Omental fat pad (tissue), 4 donors: ENCODE measurements around the gene TNRC6A. TPM values are rescaled to one million over a fixed set of nuclear protein-coding genes. Genes with fewer than 3 reads are reported as not detected.

Experiments
- ATAC-seq: fragments of 150-250 bp; one replicate; pipeline ENCODE4 v1.9.1; 2016; ENCODE audit warnings: mild to moderate bottlenecking, moderate library complexity; ENCODE audit not compliant: low FRiP score
- DNase-seq: peaks from one replicate; pipeline ENCODE4 v3.0.0-alpha.2; 2019; ENCODE audit warnings: low spot score
- total RNA-seq, 4 donors: library from RNA; depleted of rRNA; stranded (reverse); fragments of >200 nt; gene quantifications; one replicate each; pipeline ENCODE4 v1.1.0, GENCODE V29; 2016
- TF ChIP-seq, protein P1 (sequence below), 3 donors: fragments of 450-650 bp; IDR thresholded peaks; one replicate each; pipeline ENCODE4 v1.5.1; 2016 to 2017; ENCODE audit warnings: antibody characterized with exemption in 3 of 3, mild to moderate bottlenecking in 3 of 3, moderate library complexity in 2 of 3

TNRC6A gene
- total RNA-seq = 10 to 100 TPM; 30.7 to 89.5 (median 53.0) TPM

DNA sequence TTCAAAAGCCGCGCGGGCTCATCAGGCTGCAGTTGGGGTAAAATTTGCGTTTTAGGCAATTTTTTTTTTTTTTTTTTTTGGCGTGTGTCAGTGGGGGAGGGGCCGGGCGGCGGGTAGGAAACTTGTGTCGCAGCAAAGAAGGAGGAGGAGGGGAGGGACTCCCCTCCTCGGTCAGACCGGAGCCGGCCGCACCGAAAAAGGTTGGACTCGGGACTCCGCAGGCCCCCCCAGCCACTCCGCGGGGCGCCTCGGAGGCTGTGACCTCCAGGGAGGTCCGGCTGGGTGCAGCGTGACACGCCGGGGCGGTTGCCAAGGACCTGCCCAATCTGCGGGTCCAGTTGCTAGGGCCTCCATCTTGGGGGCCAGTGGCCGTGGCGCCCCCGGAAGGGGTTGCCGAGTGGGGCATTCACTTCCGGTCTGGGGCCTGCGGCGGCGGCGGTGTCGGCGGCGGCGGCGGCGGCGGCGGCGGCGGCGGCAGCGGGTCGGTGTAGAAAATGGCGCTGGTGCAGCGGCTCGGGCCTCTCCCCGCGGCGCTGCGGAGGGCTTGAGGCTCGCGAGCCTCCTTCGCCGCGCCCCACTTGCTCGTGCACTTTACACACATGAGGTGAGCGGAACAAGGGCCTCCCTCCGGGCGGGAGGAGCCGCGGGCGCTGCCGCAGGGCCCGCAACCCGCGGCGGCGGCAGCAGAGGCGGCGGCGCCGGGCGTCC, at the start of gene TNRC6A:
TNRC6A (plus strand) TSS at position 409 of the 708 bp plus-strand sequence; CDS start at position 600, 191 bp downstream.
- ATAC-seq (peak; percentile 94), DNase-seq (peak; percentile 73)
- TF ChIP-seq, protein P1, sequence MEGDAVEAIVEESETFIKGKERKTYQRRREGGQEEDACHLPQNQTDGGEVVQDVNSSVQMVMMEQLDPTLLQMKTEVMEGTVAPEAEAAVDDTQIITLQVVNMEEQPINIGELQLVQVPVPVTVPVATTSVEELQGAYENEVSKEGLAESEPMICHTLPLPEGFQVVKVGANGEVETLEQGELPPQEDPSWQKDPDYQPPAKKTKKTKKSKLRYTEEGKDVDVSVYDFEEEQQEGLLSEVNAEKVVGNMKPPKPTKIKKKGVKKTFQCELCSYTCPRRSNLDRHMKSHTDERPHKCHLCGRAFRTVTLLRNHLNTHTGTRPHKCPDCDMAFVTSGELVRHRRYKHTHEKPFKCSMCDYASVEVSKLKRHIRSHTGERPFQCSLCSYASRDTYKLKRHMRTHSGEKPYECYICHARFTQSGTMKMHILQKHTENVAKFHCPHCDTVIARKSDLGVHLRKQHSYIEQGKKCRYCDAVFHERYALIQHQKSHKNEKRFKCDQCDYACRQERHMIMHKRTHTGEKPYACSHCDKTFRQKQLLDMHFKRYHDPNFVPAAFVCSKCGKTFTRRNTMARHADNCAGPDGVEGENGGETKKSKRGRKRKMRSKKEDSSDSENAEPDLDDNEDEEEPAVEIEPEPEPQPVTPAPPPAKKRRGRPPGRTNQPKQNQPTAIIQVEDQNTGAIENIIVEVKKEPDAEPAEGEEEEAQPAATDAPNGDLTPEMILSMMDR (IDR thresholded peaks at IDR 0.05) = no peak

DNA sequence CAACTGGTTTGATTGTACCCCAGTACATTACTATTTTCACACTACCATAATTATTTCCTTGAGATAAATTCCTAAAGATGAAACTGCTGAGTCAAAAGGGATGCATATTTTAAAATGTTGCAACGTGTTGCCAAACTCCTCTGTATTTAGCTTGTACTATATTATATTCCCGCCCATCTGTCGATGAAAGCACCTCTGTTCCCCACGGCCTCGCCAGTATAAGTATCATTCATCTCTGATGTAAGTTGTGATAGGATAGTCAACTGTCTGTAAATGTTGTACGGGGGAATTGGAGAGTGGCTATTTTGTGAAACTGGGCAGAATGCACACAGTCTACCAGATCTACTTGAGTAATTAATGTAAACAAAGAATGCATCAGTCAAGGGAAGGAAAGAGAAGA, 47.7 kb upstream of the TNRC6A start:
- no peak for DNase-seq
- TF ChIP-seq, protein P1 (IDR thresholded peaks at IDR 0.05) = no peak
- no peak for ATAC-seq

DNA sequence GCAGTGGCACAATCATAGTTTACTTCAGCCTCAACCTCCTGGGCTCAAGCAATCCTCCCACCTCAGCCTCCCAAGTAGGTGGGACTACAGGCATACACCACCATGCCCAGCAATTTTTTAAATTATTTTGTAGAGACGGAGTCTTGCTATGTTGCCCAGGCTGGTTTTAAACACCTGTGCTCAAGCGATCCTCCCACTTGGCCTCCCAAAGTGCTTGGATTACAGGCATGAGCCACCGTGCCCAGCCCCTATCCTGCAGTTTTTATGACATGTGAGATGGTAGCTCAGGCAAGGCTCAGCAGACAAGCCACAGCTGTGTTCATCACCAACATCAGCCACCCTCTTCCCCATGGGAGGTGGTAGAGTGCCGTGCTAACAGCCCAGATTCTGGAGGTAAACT, 46.2 kb upstream of the TNRC6A start:
- no peak for DNase-seq
- TF ChIP-seq, protein P1 (IDR thresholded peaks at IDR 0.05) = no peak
- ATAC-seq = no peak

DNA sequence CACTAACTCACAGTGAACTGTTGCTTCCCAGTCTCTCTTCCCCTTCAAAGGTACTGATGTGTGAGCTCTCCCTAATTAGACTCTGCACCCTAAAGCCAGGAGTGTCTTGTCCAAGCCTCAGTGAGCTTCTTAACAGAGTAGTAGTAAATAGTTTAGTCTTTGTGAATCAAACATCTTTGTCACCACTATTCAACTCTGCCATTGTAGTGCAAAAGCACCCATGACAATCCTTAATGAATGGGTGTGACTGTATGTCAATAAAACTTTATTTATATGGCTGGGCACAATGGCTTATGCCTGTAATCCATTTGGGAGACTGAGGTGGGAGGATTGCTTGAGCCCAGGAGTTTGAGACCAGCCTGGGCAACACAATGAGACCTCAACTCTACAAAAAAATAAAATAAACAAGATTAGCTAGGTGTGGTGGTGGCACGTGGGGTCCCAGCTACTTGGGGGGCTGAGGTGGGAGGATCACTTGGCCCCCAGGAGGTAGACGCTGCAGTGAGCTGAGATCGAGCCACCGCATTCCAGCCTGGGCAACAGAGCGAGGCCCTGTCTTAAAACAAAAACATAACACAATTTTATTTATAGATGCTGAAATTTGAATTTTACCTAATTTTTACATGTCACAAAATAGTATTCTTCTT, 45.5 kb upstream of the TNRC6A start:
- ATAC-seq = no peak
- no peak for DNase-seq
- TF ChIP-seq, protein P1 (IDR thresholded peaks at IDR 0.05) = no peak

DNA sequence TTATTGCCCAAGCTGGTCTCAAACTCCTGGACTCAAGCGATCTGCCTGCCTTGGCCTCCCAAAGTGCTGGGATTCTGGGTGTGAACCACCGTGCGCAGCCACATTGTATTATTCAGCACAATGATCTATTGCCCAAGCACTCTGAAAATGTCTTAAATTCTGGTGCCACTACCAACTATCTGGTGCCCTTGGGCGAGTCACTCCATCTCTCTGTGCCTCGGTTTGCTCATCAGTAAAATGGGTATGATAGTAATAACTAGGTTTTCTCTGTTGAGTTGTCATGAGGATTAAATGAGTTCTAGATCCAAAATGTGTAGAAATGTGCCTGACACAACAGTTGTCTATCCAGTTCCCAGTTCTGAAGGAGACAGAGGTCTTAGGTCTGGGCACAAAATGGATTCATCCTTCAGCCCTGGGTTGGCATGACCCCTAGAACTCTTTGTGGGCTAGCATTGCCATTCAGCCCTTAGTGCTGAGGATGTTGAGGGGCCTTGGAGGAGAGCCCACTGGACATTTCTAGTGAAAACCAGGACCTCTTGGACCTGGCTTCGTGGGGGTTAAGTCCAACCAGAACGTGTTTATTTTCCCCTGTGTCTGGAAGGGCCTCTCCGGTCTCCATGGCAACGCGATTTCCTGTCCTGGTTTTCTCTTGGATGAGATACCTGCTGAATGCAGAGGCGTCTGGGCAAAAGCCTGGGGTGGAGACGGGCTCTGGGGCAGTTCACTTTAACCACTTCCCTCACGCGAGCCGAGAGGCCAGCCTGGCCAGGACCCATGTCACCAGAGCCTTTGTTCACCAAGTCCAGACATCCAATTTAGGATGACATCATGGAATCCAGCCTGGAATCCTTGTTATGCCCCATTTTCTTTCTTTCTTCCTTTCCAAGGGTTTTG, 43.7 kb upstream of the TNRC6A start:
- TF ChIP-seq, protein P1 (IDR thresholded peaks at IDR 0.05) = no peak
- ATAC-seq = peak; percentile 65
- no peak for DNase-seq

DNA sequence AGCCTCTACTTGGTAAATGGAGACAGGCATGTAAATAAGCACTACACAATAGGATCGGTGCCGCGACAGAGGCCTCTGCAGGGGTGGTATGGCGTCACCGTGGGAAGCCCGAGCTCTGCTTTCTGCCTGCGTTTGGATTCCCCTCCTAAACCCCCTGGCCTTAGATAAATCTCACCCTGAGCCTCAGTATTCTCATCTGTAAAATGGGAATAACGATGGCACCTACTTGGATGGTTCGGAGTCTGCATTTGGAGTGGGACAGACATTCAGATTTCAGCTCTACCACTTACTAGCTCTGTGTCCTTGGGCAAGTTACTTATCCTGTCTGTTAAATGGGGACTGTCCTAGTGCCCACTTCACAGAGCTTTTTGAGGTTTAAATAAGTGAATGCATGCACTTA, 42.8 kb upstream of the TNRC6A start:
- ATAC-seq (no peak), DNase-seq (no peak)
- TF ChIP-seq, protein P1 (IDR thresholded peaks at IDR 0.05) = no peak
